Gastroesophageal sphincter (tissue), 3 donors: ENCODE data around the gene ATP11A.

Source experiments
- CTCF ChIP-seq, 4 experiments: fragments of 200-600 bp in 2 of 4; fragments of 450-650 bp in 2 of 4; sonication (generic) in 1 of 4; IDR thresholded peaks; one replicate each; pipeline ENCODE4 v1.5.1; 2017 to 2019; ENCODE audit warnings: antibody characterized with exemption in 4 of 4, mild to moderate bottlenecking in 2 of 4, moderate library complexity in 2 of 4
- EP300 ChIP-seq: sonication (generic); formaldehyde crosslinking; IDR thresholded peaks from one replicate; pipeline ENCODE4 v1.6.1; 2017; ENCODE audit warnings: antibody characterized with exemption, mild to moderate bottlenecking
- POLR2A ChIP-seq, 2 donors: fragments of 450-650 bp; IDR thresholded peaks; one replicate each; pipeline ENCODE4 v1.6.1; 2017; ENCODE audit warnings: antibody characterized with exemption in 2 of 2, mild to moderate bottlenecking in 2 of 2, moderate library complexity in 1 of 2
- POLR2AphosphoS5 ChIP-seq: sonication (generic); formaldehyde crosslinking; IDR thresholded peaks from one replicate; pipeline ENCODE4 v1.6.1; 2017; ENCODE audit warnings: antibody characterized with exemption

DNA sequence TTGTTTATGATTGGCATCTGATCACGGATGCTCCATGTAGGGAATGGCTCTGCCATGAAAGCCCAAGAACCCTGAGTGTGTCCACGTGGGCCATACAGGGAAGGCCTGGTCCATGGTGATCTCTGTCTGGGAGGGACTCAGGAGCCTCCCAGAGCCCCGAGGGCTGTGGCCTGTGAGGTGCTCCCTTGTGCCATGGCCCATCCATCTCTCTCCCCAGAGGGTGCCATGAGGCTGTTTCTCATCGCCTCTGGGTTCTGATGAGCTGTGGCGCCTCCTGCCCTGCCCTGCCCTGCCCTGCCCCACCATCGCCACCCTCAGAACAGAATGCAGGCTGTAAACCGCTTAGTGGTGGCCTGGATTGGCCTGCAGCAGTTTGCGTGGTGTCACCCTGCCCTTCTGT, 83.1 kb downstream of the ATP11A start:
- TF ChIP-seq EP300: no peak
- TF ChIP-seq CTCF (IDR thresholded peaks at IDR 0.05): no peak
- TF ChIP-seq POLR2A (IDR thresholded peaks at IDR 0.05): no peak
- TF ChIP-seq POLR2AphosphoS5: no peak
